NCI-H146 treated with DMSO at 0.1 percent for 48 hours (cell line): ENCODE measurements around the gene DHODH.
"Not testable (repeated sequence)": the region's sequence is repeated elsewhere in the genome, so short reads cannot be mapped to it uniquely, and the experiment has no call there.

Experiments used
- DNase-seq: peaks from one replicate; lab custom pipeline; 2025; ENCODE audit not compliant: unreplicated experiment; lab: John Stamatoyannopoulos, UW

The DHODH gene

DNA sequence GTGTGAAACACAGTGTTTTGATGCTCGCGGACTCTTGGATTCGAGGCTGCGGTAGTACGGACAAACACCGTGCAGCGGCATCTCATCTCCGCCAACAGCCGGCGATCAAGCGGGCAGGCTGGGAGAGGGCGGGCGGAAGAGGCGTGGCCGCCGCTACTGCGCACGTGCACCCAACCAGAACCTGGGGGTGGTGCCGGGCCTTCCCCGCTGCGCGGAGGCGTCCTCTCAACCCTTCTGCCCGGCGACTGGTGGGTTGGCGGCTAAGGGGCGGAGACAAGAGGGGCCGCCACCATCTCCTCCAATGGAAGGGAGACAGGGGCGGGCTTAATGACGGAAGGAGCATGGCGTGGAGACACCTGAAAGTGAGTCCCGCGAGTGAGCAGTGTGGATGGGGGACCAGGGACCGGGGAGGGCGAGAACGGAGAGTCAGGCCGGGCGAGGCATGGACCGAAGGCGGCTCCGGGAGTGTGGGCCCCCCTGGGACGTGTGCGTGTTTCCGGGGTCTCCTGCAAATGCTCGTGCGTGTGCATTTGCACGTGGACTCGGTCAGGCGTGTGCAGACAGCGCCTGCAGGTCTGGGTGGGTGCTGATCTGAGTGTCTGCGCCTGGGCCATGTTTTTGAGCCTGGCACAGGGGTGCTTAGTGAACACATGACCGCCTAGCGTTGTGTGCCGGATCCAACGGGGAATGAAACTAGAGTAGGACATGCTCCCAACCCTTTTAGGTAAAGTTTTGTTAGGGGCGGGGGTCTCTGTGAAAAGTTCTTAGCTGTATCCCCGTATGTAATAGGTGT is at the start of gene DHODH:
Gene DHODH (plus strand): TSS at position 321 of the 793 bp plus-strand sequence. CDS start 21 bp downstream, at position 342.
- peak; percentile 90 for DNase-seq

DNA sequence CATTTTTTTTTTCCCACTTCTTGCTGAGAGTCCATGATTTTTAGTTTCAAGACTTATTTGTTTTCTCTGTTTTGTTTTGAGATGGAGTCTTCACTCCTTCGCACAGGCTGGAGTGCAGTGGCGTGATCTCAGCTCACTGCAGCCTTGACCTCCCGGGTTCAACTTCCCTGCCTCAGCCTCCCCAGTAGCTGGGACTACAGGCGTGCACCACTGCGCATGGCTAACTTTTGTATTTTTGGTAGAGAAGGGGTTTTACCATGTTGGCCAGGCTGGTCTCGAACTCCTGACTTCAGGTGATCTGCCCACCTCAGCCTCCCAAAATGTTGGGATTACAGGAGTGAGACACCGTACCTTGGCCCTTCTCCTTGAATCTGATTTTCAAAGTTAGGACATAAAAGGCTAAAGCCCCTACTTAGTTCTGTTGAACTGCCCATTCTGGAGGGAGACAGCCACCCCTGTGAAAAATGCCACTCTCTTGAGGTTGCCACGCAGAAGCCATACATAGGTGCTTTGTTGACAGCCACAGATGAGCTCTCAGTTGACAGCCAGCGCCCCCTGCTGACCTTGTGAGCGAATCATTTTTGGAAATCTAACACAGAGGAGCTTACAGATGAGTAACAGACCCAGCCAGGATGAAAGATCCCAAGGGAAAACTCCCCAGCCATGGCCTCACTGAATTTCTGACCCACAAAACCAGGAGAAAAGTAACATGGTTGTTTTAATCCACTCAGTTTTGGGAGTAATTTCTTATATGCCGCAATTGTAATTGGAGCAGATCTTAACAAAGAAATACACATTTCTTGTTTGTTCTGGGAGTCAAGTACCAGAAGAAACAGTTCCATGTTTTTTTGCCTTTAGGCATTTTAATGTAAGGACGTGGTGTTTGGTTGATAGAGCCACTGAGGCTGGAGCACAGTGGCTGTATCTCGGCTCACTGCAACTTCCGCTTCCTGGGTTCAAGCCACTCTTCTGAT is 47.2 kb upstream of the DHODH start:
- DNase-seq, result peak; percentile 27

DNA sequence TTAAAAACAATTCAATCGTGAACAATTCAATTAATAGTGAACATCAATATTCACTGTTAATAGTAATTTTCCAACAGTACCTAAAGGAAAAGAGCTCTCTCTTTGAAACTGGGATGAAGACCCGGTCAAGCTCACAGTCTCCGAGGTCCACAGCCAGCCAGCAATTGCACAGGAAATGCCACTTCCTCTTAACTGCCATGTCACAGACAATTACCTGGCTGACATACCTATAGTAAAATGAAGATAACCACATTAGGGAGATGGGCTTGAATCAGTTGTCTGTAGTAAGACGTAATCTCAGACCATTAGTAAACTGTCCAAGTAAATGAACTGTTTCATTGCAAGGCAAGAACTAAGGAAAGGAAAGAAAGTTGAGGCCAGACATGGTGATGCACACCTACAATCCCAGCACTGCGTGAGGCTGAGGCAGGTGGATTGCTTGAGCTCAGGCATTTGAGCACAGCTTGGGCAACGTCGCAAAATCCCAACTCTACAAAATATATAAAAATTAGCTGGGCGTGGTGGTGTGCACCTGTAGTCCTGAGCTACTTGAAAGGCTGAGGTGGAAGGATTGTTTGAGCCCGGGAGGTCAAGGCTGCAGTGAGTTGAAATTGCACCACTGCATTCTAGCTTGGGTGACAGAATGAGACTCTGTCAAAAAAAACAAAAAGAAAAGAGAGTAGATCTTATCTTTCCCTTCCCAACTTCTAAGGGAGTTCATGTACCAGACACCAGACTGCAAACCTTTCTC is 45.2 kb upstream of the DHODH start:
- no peak for DNase-seq

DNA sequence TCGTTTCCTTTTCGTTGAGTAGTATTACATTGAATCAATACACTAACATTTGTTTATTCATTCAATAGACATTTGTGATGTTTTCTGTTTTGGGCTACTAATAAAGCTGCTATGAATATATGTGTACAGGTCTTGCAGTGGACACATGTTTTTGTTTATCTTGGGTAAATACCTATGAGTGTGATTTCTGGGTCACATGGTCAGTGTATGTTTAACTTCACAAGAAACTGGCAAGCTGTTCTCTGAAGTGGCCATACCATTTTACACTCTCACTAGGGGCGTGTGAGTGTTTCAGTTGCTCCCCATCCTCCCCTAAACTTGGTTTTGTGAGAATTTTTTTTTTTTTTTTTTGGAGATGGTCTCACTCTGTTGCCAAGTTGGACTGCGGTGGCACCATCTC is 43.3 kb upstream of the DHODH start:
- DNase-seq, result no peak

DNA sequence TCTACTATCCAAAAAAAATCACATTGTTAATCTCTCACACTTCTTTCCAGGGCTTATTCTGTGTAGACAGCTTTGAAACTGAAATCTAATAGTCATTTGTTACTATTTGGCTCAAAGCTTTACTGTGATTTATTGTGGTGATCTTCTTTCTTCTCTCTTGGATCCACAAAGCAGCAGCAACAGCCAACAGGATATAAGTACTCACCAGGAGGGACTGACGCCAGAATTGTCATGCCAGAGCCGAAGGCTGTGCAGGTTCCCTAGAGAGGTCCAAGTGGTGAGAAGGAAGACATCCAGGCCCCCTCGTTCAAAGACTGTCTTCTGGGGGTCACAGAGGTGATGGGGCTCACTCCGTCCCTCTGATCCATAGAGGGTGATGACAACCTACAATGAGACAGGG is 41.6 kb upstream of the DHODH start:
- DNase-seq, result no peak

DNA sequence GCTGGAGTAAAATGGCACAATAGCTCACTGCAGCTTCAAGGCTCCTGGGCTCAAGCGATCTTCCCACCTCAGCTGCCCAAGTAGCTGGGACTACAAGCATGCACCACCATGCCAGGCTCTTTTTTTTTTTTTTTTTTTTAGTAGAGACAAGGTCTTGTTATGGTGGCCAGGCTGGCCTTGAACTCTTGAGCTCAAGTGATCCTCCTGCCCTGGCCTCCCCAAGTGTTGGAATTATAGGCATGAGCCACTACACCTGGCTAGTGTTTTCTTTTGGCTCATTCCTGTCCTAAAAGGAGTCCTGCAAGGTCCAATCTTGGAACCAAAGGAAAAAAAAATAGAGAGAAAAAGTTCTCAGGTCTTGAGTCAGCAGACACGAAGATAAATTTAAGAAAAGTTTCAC is 39.2 kb upstream of the DHODH start:
- no peak for DNase-seq

DNA sequence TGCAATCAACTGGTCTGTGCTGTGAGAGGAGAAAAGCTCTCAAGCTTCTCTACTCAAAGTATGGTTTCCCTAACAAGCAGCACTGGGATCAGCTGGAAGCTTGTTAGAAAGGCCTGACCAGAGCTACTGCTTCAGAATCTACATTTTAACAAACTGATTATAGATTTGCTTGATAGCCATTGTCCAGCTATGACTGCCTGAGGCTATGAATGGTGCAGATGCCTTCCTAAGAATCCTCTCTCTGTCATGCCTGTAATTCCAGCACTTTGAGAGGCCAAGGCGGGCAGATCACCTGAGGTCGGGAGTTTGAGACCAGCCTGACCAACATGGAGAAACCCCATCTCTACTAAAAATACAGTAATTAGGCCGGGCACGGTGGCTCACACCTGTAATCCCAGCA is 37.0 kb upstream of the DHODH start:
- no peak for DNase-seq

DNA sequence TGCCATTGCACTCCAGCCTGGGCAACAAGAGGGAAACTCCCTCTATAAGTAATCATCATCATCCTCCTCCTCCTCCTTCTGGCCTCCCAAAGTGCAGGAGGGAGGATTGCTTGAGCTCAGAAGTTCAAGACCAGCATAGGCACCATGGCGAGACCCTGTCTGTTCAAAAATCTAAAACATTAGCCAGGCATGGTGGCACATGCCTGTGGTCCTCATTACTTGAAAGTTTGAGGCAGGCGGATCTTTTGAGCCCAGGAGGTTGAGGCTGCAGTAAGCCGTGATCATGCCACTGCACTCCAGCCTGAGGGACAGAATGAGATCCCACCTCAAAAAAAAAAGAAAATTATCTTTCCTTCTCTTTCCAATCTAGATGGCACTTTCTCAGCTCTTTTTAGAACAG is 36.2 kb upstream of the DHODH start:
- DNase-seq, result no peak

DNA sequence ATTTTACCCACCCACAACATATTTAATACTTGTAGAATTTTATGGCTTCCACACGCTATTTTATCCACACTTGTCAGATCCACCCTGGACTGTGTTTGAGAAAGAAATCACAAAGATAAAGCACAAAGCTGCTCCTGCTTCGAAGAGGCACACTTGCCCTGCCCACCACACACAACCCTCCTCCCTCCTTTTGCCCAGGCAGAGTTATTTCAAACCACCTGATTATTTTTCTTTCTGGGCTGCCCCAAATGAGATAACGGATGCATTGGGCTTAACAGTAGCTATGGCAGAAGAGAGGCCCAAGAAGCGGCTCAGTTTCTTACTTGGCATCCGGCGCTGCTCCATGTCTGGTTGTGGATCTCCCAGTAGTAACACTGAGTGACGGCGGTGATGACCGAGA is 35.5 kb upstream of the DHODH start:
- DNase-seq, result no peak

DNA sequence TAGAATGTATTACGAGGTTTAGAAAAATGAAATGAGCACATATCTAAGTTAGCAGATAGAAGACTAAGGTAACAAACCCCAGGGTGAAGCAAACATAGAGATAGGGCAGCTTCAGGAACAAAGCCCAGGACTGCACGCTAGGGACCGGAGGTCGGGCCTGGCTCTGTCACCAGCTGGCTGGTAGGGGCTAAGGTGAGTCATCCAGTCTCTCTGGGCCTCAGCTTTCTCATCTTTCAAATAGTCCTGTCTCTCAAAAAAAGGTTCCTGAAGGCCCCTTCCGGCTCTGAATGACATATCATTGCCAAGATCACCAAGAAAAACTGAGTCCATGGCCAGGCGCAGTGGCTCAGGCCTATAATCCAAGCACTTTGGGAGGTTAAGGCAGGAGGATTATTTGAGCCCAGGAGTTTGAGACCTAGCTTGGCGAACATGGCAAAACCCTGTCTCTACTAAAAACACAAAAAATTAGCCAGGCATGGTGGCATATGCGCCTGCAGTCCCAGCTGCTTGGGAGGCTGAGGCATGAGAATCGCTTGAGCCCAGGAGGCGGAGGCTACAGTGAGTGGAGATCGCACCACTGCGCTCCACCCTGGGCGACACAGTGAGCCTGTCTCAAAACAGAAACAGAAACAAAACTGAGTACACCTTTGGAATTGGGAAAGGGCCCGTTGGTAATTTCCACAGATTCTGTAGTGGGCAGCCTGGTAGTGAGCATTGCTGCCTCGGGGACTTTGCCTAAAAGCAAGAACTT is 34.3 kb upstream of the DHODH start:
- no peak for DNase-seq

DNA sequence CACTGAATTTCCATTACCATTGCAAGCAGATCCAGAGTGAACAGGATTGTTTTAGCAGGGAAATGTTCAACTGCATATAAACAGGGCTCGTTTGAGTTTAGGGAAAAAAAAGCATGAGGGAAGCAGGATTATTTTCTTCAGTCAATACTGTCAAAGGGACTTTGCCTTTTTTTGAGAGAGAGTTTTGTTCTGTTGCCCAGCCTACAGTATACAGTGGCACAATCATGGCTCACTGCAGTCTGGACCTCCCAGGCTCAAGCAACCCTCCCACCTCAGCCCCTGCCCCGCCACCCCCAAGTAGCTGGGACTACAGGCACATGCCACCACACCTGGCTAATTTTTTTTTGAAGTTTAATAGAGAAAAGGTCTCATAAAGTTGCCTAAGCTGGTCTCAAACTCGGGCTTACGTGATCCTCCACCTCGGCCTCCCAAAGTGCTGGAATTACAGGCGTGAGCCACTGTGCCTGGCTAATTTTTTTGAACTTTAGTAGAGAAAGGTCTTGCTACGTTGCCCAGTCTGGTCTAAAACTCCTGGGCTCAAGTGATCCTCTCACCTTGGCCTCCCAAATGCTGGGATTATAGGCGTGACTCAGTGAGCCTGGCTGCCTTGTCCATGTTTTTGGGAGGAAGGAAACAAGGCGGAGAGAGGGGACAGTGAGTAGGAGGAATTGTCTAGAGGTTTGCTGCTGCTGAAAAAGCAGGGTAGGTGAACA is 23.1 kb upstream of the DHODH start:
- DNase-seq, result no peak

DNA sequence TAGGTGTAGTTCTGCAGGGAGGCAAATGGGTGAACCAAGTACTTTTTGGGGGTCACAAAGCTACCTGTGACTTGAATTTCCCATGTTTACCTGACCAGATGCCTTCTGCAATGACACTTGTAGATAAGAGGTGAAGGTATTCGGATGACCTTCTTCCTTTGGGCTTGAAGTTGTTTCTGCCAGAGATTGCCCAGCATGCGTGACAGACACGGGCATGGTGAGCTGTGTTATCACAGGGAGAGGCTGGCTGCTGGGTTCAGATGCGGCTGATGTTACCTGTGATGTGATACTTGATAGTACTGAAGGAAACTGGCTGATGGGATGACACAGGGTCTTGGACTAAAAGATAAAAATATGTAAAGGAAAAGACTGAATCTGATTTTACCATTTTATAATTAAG is 22.4 kb upstream of the DHODH start:
- no peak for DNase-seq

DNA sequence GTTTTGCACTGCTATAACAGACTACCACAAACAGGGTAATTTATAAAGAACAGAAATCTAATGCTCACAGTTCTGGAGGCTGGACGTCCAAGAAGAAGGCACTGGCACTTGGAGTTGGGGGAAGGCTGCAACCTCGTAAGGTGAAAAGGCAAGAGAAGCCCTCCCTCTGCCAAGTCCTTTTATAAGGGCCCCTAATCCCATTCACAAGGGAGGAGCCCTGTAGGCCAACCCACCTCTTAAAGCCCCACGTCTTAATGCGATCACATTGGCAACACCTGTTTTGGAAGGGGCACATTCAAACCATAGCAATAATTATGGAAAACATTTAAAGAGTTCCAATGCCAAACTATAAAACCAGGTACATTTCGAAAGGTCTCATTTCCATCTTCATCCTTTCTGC is 13.5 kb upstream of the DHODH start:
- DNase-seq, result no peak

DNA sequence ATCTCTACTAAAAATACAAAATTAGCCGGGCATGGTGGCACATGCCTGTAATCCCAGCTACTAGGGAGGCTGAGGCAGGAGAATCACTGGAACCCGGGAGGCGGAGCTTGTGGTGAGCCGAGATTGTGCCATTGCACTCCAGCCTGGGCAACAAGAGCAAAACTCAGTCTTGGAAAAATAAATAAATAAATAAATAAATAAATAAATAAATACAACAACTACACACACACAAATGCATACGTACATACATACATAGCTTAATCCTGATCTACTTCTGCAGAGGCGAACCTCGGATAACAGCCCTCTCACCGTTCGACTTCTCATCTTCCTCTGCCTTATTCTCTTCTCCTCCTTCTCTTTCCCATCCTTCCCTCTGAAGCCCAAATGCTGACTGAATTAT is 11.0 kb upstream of the DHODH start:
- not testable (repeated sequence) for DNase-seq

DNA sequence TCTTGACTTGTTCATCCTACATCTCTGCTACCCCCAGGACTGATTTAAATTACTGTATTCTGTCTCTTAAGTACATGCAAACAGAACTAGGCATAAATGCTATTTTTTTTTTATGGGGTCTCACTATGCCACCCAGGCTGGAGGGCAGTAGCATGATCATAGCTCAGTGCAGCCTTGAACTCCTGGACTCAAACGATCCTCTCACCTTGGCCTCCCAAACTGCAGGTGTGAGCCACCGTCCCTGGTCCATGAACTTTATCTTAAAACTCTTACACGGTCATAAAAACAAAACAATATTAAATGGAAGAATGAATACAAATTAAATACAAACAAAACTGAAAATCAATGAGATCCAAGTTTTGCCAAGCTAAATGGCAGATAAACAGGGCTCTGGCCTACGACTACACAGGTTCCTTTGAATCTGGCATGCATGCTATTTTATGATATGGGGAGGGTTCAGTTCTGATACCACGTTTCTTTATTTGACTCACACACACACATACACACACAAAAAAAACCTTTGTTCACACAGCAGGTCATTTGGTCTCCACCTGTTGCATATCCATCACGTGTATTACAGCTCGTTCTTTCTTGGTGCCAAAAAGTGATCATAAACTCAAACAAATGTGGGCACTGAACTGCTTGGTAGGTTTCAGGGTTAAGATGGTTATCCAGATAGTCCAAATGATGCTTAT is 7.2 kb upstream of the DHODH start:
- peak; percentile 41 for DNase-seq

DNA sequence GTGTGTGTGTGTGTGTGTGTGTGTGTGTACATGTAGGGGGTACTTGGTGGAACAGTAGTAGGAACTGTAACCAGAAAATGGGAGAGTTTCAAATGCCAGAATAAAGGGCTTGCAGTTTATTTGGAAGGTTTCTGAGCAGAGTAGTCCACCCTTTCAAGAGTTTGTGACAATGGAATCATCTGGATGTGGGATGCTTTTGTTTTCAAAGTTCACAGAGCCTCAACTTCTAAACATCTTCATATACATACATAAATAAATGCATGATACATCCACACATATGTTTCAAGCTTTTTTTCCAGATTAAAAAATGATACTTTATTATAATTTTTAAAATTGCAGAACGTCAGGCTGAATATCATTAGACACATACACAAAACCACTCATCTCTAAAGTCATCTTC is 5.9 kb upstream of the DHODH start:
- DNase-seq, result no peak

DNA sequence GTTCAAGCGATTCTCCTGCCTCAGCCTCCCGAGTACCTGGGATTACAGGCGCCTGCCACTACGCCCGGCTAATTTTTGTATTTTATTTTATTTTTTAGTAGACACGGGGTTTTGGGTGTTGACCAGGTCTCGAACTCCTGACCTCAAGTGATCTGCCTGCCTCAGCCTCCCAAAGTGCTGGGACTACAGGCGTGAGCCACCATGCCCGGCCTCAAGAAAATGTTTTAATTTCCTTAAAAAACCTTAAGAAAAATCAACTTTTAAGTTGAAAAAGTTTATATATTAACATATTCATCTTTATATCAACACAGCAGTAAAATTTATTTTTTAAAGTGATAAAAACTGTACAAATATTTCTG is 500 bp upstream of the DHODH start:
- DNase-seq, result not testable (repeated sequence)

DNA sequence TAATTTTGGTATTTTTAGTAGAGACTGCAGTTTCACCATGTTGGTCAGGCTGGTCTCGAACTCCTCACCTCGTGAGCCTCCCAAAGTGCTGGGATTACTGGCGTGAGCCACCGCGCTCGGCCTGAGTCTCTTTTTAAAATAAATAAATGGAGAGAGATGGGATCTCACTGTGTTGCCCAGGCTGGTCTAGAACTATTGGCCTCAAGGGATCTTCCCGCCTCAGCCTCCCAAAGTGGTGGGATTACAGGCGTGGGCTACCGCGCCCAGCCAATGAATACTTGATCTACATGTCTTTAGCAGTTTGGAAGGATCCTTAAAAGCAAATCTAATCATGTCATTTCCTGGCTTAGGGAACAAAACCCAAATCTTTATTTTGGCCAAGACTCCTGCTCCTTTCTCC is 1.2 kb downstream of the DHODH start:
- DNase-seq, result no peak

DNA sequence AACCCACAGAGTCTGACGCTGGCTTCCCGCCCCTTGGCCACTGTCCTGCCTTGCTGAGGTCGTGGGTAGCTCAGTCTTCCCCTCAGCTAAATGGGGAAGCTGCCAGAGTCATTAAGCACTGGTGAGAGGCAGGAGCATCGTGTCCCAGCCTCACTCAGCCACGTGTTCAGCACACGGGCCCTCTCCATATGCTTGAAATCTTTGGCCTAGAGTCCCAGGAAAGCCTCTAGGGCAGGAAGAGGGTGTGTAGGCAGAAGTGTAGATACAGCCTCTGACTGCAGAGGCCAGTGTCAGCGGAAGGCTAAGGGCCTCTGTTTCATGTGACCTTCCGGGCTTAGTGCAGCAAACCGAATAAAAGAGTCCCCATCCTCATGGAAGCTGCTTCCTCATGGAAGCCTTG is 4.1 kb downstream of the DHODH start:
- no peak for DNase-seq

DNA sequence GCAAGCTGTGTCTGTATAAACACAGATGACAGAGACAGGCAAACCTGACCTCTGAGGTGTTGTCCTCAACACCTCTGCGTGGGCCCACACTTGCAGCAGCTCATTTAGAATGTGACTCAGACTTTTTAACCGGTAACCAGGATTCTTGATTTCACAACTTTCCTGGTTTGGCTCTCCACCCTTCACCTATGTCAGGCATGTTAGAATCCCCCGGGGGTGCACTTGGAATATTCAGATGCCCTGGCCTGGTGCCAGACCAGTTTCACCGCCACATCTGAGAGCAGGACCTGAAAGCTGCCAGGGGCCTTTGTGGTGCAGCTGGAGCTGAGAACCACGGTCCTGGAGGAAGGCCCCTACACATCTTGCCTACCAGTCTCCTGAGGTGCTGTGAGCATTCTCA is 4.8 kb downstream of the DHODH start:
- DNase-seq, result no peak
